ENCODE data around the gene DGKI.

DGKI gene

DNA sequence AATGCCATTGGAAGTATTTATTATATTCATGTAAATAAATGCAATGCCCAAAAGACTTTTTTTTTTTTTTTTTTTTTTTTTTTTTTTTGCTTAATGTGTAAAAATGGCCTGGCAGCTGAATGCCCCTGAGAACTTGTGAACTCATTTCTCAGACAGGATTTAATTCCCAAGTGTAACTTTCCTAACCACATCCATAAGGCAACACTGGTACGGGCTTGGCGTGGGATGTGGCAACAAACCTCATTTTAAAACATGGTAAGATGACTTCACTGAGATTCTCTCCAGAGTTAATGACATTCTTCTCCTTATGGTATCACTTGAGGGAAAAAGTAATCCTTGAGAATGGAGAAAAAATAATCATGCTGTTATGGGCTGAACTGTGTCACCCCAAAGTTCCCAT is 150.4 kb downstream of the DGKI start:
- H3K27ac Mint-ChIP-seq (ENCODE audit: low read depth), result no peak overlapping the region

DNA sequence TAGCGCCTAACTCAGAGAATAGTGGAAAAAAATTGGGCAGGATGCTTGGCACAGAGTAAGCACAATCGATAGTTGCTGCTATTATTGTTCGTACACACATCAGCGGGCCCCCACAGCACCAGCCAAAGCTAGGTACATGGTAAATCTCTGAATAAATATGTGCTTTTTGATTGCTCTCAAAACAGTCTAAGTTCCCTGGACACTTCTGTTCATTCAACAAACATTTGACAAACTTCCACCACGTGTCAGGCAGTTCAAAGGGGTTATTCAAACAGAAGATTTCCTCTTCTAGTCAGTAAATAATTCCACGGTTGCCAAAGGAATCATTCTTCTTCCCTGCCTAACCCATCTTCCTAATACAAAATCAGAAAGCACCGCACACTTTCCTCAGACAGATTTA is 150.8 kb downstream of the DGKI start:
- H3K4me1 Mint-ChIP-seq, result no peaks in the 10 kb centered on the region
- ATAC-seq (replicated peaks; ENCODE audit: extremely low read depth, poor library complexity, severe bottlenecking) (no peak), DNase-seq (ENCODE audit: low spot score in 2 of 2) (no peak)
- peaks cover 10% of the 10 kb centered on the region for H3K27me3 Mint-ChIP-seq
- H3K36me3 Mint-ChIP-seq (ENCODE audit: insufficient read depth), result no peaks in the 10 kb centered on the region
- no peak overlapping the region for H3K4me3 Mint-ChIP-seq
- no peaks in the 10 kb centered on the region for H3K9me3 Mint-ChIP-seq
- no peak overlapping the region for H3K27ac Mint-ChIP-seq (ENCODE audit: low read depth)

More for the DNA sequence above, 150.4 kb downstream of the DGKI start:
- Mint-ChIP-seq H3K36me3 (ENCODE audit: insufficient read depth) (no peaks in the 10 kb centered on the region), H3K4me1 (no peaks in the 10 kb centered on the region), H3K9me3 (no peaks in the 10 kb centered on the region), H3K27me3 (peaks cover 10% of the 10 kb centered on the region), H3K4me3 (no peak overlapping the region)
- DNase-seq (ENCODE audit: low spot score in 2 of 2) (no peak), ATAC-seq (replicated peaks; ENCODE audit: extremely low read depth, poor library complexity, severe bottlenecking) (no peak)

DNA sequence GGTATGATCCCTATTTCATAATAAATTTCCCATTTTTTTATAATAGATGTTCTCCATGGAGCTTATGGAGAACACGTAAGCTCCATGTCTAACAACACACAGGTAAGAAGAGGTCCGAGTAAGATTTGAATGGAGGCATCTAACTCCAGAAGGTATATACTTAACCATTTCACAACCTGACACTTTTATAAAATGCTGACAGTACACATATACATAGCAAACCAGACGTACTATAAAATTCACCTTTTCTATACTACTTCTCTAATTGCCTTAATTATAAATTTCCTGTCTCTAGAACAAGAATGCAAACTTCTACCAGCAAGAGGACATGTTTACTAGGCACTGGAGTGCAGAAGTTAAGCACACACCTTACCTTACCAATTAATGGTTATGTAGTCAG is 151.3 kb downstream of the DGKI start:
- Mint-ChIP-seq H3K36me3 (ENCODE audit: insufficient read depth) (no peaks in the 10 kb centered on the region), H3K4me1 (no peaks in the 10 kb centered on the region), H3K4me3 (no peak overlapping the region), H3K27ac (ENCODE audit: low read depth) (no peak overlapping the region), H3K9me3 (no peaks in the 10 kb centered on the region), H3K27me3 (peaks cover 10% of the 10 kb centered on the region)
- ATAC-seq (replicated peaks; ENCODE audit: extremely low read depth, poor library complexity, severe bottlenecking) (no peak), DNase-seq (ENCODE audit: low spot score in 2 of 2) (no peak)

DNA sequence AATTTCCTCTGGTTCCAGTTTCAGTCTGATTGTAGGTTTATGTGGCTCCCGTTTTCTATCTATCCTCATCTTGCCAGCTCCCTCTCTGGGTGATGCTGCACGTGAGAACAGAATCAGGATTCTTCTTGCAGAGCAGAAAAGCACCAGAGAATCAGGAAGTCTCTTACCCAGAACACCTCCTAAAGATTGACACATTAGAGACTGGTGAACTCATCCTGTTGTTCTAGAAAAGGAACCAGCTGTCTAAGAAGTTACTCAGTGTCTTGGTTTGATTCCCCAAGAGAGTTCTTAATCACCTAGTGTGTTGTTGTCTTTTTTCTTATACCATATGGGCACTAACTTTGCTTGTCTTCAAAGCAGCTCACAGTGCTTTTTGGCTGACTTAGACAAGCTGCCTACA is 152.4 kb downstream of the DGKI start:
- no peak overlapping the region for H3K27ac Mint-ChIP-seq (ENCODE audit: low read depth)
- ATAC-seq (replicated peaks; ENCODE audit: extremely low read depth, poor library complexity, severe bottlenecking) (no peak), DNase-seq (ENCODE audit: low spot score in 2 of 2) (no peak)
- no peak overlapping the region for H3K4me3 Mint-ChIP-seq
- peaks cover 10% of the 10 kb centered on the region for H3K27me3 Mint-ChIP-seq
- H3K9me3 Mint-ChIP-seq, result no peaks in the 10 kb centered on the region
- no peaks in the 10 kb centered on the region for H3K4me1 Mint-ChIP-seq
- H3K36me3 Mint-ChIP-seq (ENCODE audit: insufficient read depth), result no peaks in the 10 kb centered on the region

DNA sequence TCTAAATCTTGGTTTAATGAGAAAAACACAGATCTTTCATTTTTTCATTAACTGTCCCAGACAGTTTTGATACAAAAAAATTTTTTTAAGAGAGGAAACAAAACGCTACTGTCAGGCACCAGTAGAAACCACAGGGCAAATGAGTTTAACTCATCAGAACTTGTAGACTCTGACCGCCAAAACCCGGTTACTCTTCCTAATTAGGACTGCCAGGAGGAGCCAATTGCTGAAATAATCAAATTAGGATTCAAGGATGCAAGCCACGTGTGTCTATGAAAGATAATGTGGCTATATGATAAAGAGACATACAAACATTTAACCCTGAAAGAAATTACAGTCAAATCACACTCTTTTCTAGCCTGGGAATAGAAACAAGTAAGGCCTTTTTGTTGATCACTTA is 154.4 kb downstream of the DGKI start:
- ATAC-seq (replicated peaks; ENCODE audit: extremely low read depth, poor library complexity, severe bottlenecking) (no peak), DNase-seq (ENCODE audit: low spot score in 2 of 2) (no peak)
- H3K27ac Mint-ChIP-seq (ENCODE audit: low read depth), result no peak overlapping the region
- no peaks in the 10 kb centered on the region for H3K9me3 Mint-ChIP-seq
- no peak overlapping the region for H3K4me3 Mint-ChIP-seq
- no peaks in the 10 kb centered on the region for H3K27me3 Mint-ChIP-seq
- no peaks in the 10 kb centered on the region for H3K4me1 Mint-ChIP-seq
- peaks cover 2% of the 10 kb centered on the region for H3K36me3 Mint-ChIP-seq (ENCODE audit: insufficient read depth)

DNA sequence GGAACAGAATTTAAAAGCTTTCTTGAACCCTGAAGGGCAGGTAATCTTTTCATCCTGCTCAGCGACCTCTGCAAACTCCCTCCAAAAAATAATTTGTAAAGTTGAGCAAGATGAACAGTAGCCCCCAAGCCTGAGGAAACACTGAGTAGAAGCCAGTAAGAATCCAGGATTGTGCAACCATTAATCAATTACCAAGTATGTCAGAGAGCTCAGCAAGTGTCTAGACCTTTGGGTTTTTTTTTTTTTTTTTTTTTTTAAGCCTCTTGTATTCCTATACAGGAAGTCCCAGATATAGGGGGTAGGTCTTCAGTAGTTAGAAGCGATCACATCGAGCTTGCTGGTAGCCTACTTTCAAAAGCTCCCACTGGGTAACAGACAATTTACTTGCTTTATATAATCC is 155.2 kb downstream of the DGKI start:
- Mint-ChIP-seq H3K27ac (ENCODE audit: low read depth) (no peak overlapping the region), H3K4me1 (no peaks in the 10 kb centered on the region)

DNA sequence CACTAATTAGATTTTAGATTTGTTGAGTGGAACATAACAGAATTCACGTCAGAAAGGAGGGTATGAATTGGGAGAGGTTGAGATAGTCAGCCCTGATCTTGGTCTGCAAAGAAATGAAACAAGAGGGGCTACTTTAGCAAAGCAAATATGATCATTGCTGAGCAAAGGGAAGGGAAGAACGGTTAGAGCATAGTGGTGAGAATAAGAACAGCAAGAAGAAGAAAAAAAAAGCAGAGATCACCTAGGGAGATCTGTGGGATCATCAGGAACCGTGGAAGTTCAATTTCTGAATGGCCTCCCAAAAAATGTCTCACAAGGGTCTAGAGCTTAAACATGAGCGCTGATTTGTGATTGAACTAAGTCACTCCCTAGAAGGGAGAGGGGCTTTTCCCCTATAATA is 156.1 kb downstream of the DGKI start:
- Mint-ChIP-seq H3K4me3 (no peak overlapping the region), H3K9me3 (no peaks in the 10 kb centered on the region), H3K27me3 (no peaks in the 10 kb centered on the region), H3K36me3 (ENCODE audit: insufficient read depth) (peaks cover 2% of the 10 kb centered on the region), H3K4me1 (no peaks in the 10 kb centered on the region), H3K27ac (ENCODE audit: low read depth) (no peak overlapping the region)
- no peak for DNase-seq (ENCODE audit: low spot score in 2 of 2)
- no peak for ATAC-seq (replicated peaks; ENCODE audit: extremely low read depth, poor library complexity, severe bottlenecking)

More for the DNA sequence above, 155.2 kb downstream of the DGKI start:
- peaks cover 2% of the 10 kb centered on the region for H3K36me3 Mint-ChIP-seq (ENCODE audit: insufficient read depth)
- no peak overlapping the region for H3K4me3 Mint-ChIP-seq
- ATAC-seq (replicated peaks; ENCODE audit: extremely low read depth, poor library complexity, severe bottlenecking) (no peak), DNase-seq (ENCODE audit: low spot score in 2 of 2) (no peak)
- no peaks in the 10 kb centered on the region for H3K9me3 Mint-ChIP-seq
- no peaks in the 10 kb centered on the region for H3K27me3 Mint-ChIP-seq

DNA sequence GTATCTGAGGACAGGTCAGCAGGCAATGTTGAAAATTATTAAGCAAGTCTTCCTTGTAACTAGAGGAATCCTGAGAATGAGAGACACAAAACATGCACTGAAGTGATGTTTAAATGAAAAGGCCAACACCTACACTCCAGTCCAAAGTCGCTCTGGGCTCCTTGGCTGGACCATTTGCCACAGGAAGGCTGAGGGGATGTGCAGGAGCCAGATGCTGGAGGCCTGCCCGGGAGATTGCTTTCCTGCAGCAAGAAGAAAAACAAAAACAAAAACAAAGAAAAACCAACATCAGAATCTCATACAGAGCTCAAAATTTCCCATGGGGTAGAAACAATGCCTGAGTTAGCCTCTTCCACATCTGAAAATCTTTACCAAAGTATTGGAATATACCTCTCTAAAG is 157.0 kb downstream of the DGKI start:
- no peak for ATAC-seq (replicated peaks; ENCODE audit: extremely low read depth, poor library complexity, severe bottlenecking)

DNA sequence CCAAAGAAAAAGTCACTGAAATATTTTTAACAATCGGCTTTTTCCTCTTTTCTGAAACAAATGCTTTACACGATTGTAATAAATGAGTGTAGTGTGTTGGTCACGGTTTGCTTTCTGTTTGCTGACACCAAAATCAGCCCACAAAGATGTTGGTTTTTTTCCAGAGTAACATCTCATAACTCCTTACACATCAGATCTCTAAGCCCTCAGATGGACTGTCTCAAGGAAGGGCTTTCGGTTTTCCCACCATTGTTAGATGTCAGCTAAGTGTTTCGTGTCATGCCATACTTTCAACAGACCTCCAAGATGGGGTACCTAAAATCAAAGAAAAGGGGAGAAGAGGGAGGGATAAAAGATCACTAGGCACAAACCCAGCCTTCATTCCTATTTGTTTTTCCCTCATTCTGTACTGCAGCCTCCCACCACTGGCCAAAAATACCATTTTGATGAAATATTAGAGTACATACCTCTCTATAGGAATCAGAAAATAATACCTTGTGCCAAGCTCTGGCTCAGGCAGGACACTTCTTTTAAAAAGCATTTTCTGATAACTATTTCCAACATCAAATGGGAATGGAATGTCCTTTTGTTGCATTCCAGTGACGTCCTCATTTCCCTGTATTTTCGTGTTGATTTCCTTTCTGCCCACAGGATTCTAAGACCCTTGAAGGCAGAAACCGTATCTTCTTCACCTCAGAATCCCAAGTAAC is 159.1 kb downstream of the DGKI start:
- DNase-seq (ENCODE audit: low spot score in 2 of 2), result no peak
- Mint-ChIP-seq H3K36me3 (ENCODE audit: insufficient read depth) (peaks cover 2% of the 10 kb centered on the region), H3K27me3 (no peaks in the 10 kb centered on the region), H3K4me3 (no peak overlapping the region), H3K9me3 (no peaks in the 10 kb centered on the region), H3K4me1 (no peaks in the 10 kb centered on the region), H3K27ac (ENCODE audit: low read depth) (no peak overlapping the region)
- no peak for ATAC-seq (replicated peaks; ENCODE audit: extremely low read depth, poor library complexity, severe bottlenecking)

More for the DNA sequence above, 157.0 kb downstream of the DGKI start:
- H3K9me3 Mint-ChIP-seq, result no peaks in the 10 kb centered on the region
- H3K36me3 Mint-ChIP-seq (ENCODE audit: insufficient read depth), result peaks cover 2% of the 10 kb centered on the region
- H3K27ac Mint-ChIP-seq (ENCODE audit: low read depth), result no peak overlapping the region
- DNase-seq (ENCODE audit: low spot score in 2 of 2), result no peak
- H3K4me1 Mint-ChIP-seq, result no peaks in the 10 kb centered on the region
- H3K27me3 Mint-ChIP-seq, result no peaks in the 10 kb centered on the region
- H3K4me3 Mint-ChIP-seq, result no peak overlapping the region

DNA sequence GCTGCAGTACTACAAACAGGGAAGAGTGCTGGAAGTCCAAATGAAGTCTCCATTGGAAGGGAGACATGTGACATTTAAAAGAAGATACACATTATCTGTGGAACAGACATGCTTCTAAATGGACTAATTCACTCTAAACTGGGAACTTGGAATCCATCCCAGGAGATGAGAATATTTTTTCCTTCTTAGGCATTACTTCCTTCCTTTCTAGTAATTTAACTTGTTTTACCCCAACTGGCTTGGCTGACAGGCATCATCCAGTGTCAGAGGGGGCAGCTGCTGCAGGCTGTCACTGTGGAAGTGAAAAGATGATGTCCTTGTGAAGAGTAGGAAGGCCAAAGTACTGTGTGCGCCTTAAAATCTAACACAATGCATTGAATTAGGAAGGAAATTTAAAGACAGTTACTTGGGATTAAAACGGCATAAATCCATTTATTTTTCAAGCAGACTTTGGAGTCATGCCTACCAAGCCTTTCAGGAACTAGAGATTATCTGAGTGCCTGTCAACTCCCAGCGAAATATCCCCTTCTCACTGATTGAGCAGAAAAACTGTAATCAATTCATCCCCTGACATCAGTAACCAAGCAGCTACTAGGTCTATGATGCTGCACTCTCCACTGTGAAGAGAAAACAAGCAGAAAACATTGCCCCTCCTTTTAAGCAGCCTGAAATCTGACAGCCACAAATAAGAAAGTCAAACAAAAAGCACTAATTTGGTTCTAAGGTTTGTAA is 161.2 kb downstream of the DGKI start:
- Mint-ChIP-seq H3K9me3 (no peaks in the 10 kb centered on the region), H3K36me3 (ENCODE audit: insufficient read depth) (peaks cover 2% of the 10 kb centered on the region), H3K4me1 (no peaks in the 10 kb centered on the region), H3K27ac (ENCODE audit: low read depth) (no peak overlapping the region), H3K27me3 (no peaks in the 10 kb centered on the region), H3K4me3 (no peak overlapping the region)
- DNase-seq (ENCODE audit: low spot score in 2 of 2) (no peak), ATAC-seq (replicated peaks; ENCODE audit: extremely low read depth, poor library complexity, severe bottlenecking) (no peak)

DNA sequence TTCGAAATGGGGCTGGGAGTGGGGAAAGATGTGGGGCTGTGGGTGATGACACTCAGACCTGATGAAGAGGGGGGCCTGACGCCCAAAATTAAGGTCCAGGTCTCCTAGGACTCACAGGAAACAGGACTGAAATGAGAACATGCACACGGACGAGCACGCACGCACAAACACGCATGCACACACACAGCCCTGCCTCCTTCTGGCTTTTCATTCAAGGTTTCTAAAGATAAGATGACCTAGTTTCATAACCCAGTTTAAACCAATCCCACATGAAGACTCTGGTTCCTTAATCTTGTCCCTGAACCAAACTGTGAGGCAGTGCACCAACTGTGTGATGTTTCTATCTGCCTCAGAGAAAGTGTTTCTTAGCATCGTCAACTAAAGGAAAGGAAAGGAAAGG is 162.0 kb downstream of the DGKI start:
- Mint-ChIP-seq H3K4me1 (no peaks in the 10 kb centered on the region), H3K4me3 (no peak overlapping the region), H3K9me3 (no peaks in the 10 kb centered on the region), H3K36me3 (ENCODE audit: insufficient read depth) (peaks cover 2% of the 10 kb centered on the region), H3K27me3 (no peaks in the 10 kb centered on the region), H3K27ac (ENCODE audit: low read depth) (no peak overlapping the region)
- ATAC-seq (replicated peaks; ENCODE audit: extremely low read depth, poor library complexity, severe bottlenecking) (no peak), DNase-seq (ENCODE audit: low spot score in 2 of 2) (no peak)

DNA sequence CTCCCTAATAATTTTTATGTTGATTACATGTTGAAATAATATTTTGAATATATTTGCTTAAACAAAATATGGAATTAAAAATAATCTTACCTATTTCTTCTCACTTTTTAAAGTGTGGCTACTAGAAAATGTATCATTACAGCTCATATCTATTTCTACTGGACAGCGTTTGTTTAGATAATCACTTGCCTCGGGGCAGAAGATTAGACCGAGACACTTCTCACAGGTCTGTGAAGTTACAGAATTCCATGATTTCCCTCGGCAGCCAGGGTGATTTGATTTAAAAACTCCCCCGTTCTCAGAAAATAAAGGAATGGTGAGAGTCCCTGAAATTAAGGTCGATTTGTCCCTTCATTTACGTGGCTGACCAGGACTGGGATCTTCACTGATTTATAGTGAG is 162.5 kb downstream of the DGKI start:
- ATAC-seq (replicated peaks; ENCODE audit: extremely low read depth, poor library complexity, severe bottlenecking), result no peak
- Mint-ChIP-seq H3K36me3 (ENCODE audit: insufficient read depth) (peaks cover 2% of the 10 kb centered on the region), H3K9me3 (no peaks in the 10 kb centered on the region), H3K4me3 (no peak overlapping the region), H3K27me3 (no peaks in the 10 kb centered on the region), H3K27ac (ENCODE audit: low read depth) (no peak overlapping the region), H3K4me1 (no peaks in the 10 kb centered on the region)
- DNase-seq (ENCODE audit: low spot score in 2 of 2), result no peak

DNA sequence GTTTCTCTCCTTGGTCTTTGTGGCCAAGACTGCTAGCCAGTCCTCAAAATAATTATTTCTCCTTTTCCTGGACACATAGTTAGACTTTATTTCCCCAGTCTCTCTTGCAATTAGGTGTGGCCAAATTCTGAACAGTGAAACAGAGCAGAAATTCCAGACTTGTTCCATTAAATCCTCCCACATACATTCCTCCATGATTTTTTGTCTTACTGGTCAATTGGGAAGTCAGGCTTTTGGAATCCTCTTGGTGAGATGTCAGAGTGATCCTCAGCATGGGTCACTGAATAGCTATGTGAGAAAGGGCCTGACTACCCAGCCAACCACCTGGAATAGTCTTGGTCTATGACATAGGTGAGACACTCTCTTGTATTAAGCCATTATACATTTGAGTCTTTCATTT is 164.2 kb downstream of the DGKI start:
- Mint-ChIP-seq H3K4me3 (no peak overlapping the region), H3K9me3 (no peaks in the 10 kb centered on the region), H3K36me3 (ENCODE audit: insufficient read depth) (no peaks in the 10 kb centered on the region), H3K27ac (ENCODE audit: low read depth) (no peak overlapping the region), H3K4me1 (no peaks in the 10 kb centered on the region), H3K27me3 (no peaks in the 10 kb centered on the region)
- ATAC-seq (replicated peaks; ENCODE audit: extremely low read depth, poor library complexity, severe bottlenecking), result no peak
- DNase-seq (ENCODE audit: low spot score in 2 of 2), result no peak
